GM23338 (cell line): ENCODE data around the gene GAK.
"Not testable (repeated sequence)": the region's sequence is repeated elsewhere in the genome, so short reads cannot be mapped to it uniquely, and the experiment has no call there.

ENCODE experiments used
- EZH2 ChIP-seq: fragments of 200-600 bp; sonication (generic); IDR thresholded peaks from one replicate; pipeline ENCODE4 v1.8.0; 2017; ENCODE audit warnings: antibody characterized with exemption, mild to moderate bottlenecking, low read depth; ENCODE audit not compliant: unreplicated experiment
- EZH2phosphoT487 ChIP-seq: fragments of 200-600 bp; sonication (generic); IDR thresholded peaks from one replicate; pipeline ENCODE4 v1.8.1; 2018; ENCODE audit warnings: antibody characterized with exemption; ENCODE audit not compliant: unreplicated experiment
- POLR2AphosphoS5 ChIP-seq: IDR thresholded peaks from 2 replicates; pipeline ENCODE4 v1.6.1; 2016; ENCODE audit warnings: antibody characterized with exemption, low read depth
- STAT1 ChIP-seq: IDR thresholded peaks from one replicate; pipeline ENCODE4 v1.6.1; 2016; ENCODE audit warnings: antibody characterized with exemption; ENCODE audit not compliant: unreplicated experiment
- TF ChIP-seq, protein P1 (sequence below): IDR thresholded peaks from one replicate; pipeline ENCODE4 v1.6.1; 2018; ENCODE audit warnings: antibody characterized with exemption; ENCODE audit not compliant: unreplicated experiment

DNA sequence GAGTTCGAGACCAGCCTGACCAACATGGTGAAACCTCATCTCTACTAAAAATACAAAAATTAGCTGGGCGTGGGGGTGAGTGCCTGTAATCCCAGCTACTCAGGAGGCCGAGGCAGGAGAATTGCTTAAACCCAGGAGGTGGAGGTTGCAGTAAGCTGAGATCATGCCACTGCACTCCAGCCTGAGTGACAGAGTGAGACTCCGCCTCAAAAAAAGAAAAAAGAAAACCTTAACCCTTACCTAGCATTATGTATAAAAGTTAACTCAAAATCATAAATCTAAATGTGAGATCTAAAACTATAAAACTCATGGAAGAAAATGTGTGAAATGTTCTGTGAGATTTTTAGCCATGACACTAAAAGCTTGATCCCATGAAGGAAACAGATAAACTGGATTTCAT is 7.4 kb upstream of the GAK start:
- not testable (repeated sequence) for TF ChIP-seq EZH2, STAT1, EZH2phosphoT487, POLR2AphosphoS5
- TF ChIP-seq, protein P1, sequence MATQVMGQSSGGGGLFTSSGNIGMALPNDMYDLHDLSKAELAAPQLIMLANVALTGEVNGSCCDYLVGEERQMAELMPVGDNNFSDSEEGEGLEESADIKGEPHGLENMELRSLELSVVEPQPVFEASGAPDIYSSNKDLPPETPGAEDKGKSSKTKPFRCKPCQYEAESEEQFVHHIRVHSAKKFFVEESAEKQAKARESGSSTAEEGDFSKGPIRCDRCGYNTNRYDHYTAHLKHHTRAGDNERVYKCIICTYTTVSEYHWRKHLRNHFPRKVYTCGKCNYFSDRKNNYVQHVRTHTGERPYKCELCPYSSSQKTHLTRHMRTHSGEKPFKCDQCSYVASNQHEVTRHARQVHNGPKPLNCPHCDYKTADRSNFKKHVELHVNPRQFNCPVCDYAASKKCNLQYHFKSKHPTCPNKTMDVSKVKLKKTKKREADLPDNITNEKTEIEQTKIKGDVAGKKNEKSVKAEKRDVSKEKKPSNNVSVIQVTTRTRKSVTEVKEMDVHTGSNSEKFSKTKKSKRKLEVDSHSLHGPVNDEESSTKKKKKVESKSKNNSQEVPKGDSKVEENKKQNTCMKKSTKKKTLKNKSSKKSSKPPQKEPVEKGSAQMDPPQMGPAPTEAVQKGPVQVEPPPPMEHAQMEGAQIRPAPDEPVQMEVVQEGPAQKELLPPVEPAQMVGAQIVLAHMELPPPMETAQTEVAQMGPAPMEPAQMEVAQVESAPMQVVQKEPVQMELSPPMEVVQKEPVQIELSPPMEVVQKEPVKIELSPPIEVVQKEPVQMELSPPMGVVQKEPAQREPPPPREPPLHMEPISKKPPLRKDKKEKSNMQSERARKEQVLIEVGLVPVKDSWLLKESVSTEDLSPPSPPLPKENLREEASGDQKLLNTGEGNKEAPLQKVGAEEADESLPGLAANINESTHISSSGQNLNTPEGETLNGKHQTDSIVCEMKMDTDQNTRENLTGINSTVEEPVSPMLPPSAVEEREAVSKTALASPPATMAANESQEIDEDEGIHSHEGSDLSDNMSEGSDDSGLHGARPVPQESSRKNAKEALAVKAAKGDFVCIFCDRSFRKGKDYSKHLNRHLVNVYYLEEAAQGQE, result not testable (repeated sequence)
